GM21360 (cell line): ENCODE data around the gene COPS7A.
"Not testable (repeated sequence)": the region's sequence is repeated elsewhere in the genome, so short reads cannot be mapped to it uniquely, and the experiment has no call there.

Source experiments
- ATAC-seq: cut with Tn5 transposase; IDR thresholded peaks from one replicate; pipeline ENCODE4 v1.9.1; 2021; ENCODE audit warnings: mild to moderate bottlenecking, moderate library complexity; ENCODE audit not compliant: unreplicated experiment

COPS7A gene

GRCh38 chr12:6701078-6701768 is 22.6 kb upstream of the COPS7A start:
- ATAC-seq, result no peak

GRCh38 chr12:6703631-6704030 is 20.2 kb upstream of the COPS7A start:
- ATAC-seq, result no peak

GRCh38 chr12:6708351-6708750 is 15.5 kb upstream of the COPS7A start:
- ATAC-seq, result not testable (repeated sequence)

- no peak for ATAC-seq
Observed at GRCh38 chr12:6708960-6709394, 14.9 kb upstream of the COPS7A start.

- ATAC-seq, result not testable (repeated sequence)
Observed at GRCh38 chr12:6716031-6716873, 7.6 kb upstream of the COPS7A start.

- no peak for ATAC-seq
Observed at GRCh38 chr12:6716874-6717437, 6.9 kb upstream of the COPS7A start.

- ATAC-seq, result no peak
Observed at GRCh38 chr12:6722863-6723262, 983 bp upstream of the COPS7A start.

- ATAC-seq, result peak; percentile 29
Observed at GRCh38 chr12:6724409-6724797, 557 bp downstream of the COPS7A start.

- no peak for ATAC-seq
Observed at GRCh38 chr12:6725350-6725749, 1.5 kb downstream of the COPS7A start.

GRCh38 chr12:6729186-6729585 is 5.3 kb downstream of the COPS7A start:
- ATAC-seq, result no peak

- no peak for ATAC-seq
Observed at GRCh38 chr12:6730169-6730568, 6.3 kb downstream of the COPS7A start.

- no peak for ATAC-seq
Observed at GRCh38 chr12:6734506-6735387, 10.9 kb downstream of the COPS7A start.

- ATAC-seq, result no peak
Observed at GRCh38 chr12:6735448-6736191, 11.8 kb downstream of the COPS7A start.

- ATAC-seq, result no peak
Observed at GRCh38 chr12:6736754-6737153, 12.9 kb downstream of the COPS7A start.

GRCh38 chr12:6742080-6742479 is 18.2 kb downstream of the COPS7A start:
- ATAC-seq, result not testable (repeated sequence)

- ATAC-seq, result no peak
Observed at GRCh38 chr12:6742834-6743233, 19.0 kb downstream of the COPS7A start.

- not testable (repeated sequence) for ATAC-seq
Observed at GRCh38 chr12:6743300-6743699, 19.5 kb downstream of the COPS7A start.

GRCh38 chr12:6745741-6746525 is 22.1 kb downstream of the COPS7A start:
- no peak for ATAC-seq

GRCh38 chr12:6747216-6747615 is 23.4 kb downstream of the COPS7A start:
- ATAC-seq, result no peak
